DOHH2 (cell line): ENCODE results near the gene SREBF1.

Source experiments
- H3F3A ChIP-seq: fragments of 200-600 bp; sonication (generic), shearing (Covaris generic); 2 replicates; pipeline ENCODE4 v1.6.0; 2016; ENCODE audit warnings: antibody characterized with exemption, mild to moderate bottlenecking; ENCODE audit not compliant: control insufficient read depth, insufficient read depth
- H3K27ac ChIP-seq: fragments of 200-600 bp; sonication (generic); 2 replicates; pipeline ENCODE4 v1.5.1; 2014; ENCODE audit warnings: low read depth, mild to moderate bottlenecking, low read length, moderate library complexity
- H3K27me3 ChIP-seq: fragments of 200-600 bp; sonication (generic); 2 replicates; pipeline ENCODE4 v1.6.1; 2014; ENCODE audit warnings: mild to moderate bottlenecking, low read length, mixed read lengths; ENCODE audit not compliant: control insufficient read depth
- H3K36me3 ChIP-seq: fragments of 200-600 bp; sonication (generic); 2 replicates; pipeline ENCODE4 v1.6.1; 2014; ENCODE audit warnings: mild to moderate bottlenecking, low read length, moderate library complexity, mixed read lengths; ENCODE audit not compliant: control insufficient read depth
- H3K4me1 ChIP-seq: fragments of 200-600 bp; sonication (generic); 2 replicates; pipeline ENCODE4 v1.6.1; 2014; ENCODE audit warnings: mild to moderate bottlenecking, low read length, mixed read lengths; ENCODE audit not compliant: control insufficient read depth
- H3K4me2 ChIP-seq: fragments of 200-600 bp; sonication (generic); 2 replicates; pipeline ENCODE4 v1.6.0; 2014; ENCODE audit warnings: mild to moderate bottlenecking, low read length, moderate library complexity
- H3K4me3 ChIP-seq: fragments of 200-600 bp; sonication (generic); 2 replicates; pipeline ENCODE4 v1.5.1; 2014; ENCODE audit warnings: mild to moderate bottlenecking, low read length, mixed read lengths
- H3K79me2 ChIP-seq: fragments of 200-600 bp; sonication (generic); 2 replicates; pipeline ENCODE4 v1.6.1; 2014; ENCODE audit warnings: mild to moderate bottlenecking, low read length, mixed read lengths; ENCODE audit not compliant: control insufficient read depth
- H3K9me2 ChIP-seq: fragments of 200-600 bp; sonication (generic); replicated peaks from 2 replicates; pipeline ENCODE4 v1.6.1; 2014; ENCODE audit warnings: mild to moderate bottlenecking, low read length, mixed read lengths; ENCODE audit not compliant: control insufficient read depth
- H3K9me3 ChIP-seq: fragments of 200-600 bp; sonication (generic); 2 replicates; pipeline ENCODE4 v1.6.1; 2014; ENCODE audit warnings: antibody characterized with exemption, low read length, mixed read lengths; ENCODE audit not compliant: control insufficient read depth, insufficient read depth
- H4K20me1 ChIP-seq: fragments of 200-600 bp; sonication (generic); 2 replicates; pipeline ENCODE4 v1.6.0; 2014; ENCODE audit warnings: low read depth, mild to moderate bottlenecking, antibody characterized with exemption, low read length, moderate library complexity; ENCODE audit not compliant: control insufficient read depth, insufficient read depth
- EZH2phosphoT487 ChIP-seq: fragments of 200-600 bp; sonication (generic); IDR thresholded peaks from 2 replicates; pipeline ENCODE4 v1.6.1; 2017; ENCODE audit warnings: borderline replicate concordance, mild to moderate bottlenecking, antibody characterized with exemption, low read length, moderate library complexity, mixed read lengths
- TF ChIP-seq, protein P1 (sequence below): fragments of 200-600 bp; sonication (generic); IDR thresholded peaks from one replicate; pipeline ENCODE4 v1.5.1; 2014; ENCODE audit warnings: antibody characterized with exemption, mild to moderate bottlenecking, low read depth, low read length; ENCODE audit not compliant: poor library complexity, severe bottlenecking

Gene SREBF1

DNA sequence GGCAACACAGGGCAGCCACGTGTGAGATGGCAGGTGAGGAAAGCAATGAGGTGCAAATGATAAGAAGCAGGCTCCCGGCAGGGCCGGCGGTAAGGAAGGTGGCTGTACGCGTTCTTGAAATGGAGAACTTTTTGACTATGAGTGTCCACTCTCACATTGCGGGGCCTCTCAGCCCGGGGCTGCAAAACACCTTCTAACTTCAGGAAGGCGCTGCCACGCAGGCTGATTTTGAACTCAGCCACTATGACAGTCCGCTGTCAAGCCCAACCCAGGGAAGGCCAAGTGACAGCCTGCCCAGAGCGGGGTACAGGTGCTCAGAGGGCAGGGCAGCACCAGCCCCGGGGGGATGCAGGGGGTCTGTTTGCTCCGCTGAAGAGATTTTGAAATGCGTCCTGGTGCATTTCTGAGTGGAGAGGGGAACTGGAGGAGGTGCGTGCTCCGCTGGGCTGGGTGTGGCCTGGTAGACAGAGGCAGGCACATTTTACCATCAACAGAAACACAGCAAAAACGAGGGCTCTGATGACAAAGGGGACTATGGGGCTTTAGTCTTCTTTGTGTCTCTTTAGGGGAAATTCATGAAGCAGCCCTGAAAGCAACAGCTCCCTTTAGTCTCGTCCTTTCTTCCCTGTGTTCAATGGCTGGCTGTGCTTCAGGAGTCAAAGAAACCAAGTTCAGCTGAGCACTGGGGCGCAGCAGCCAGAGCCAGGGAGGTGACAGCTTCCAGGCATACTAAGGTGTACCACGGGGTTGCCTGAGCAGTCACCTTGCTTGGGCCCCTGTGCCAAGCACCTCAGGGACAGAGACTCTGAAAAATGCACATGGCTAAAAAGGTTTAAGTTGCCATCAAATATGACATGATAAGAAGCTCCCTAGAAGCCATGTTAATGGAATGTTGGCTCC, 14.6 kb upstream of the SREBF1 start:
- Histone ChIP-seq H4K20me1 (no peaks in the 10 kb centered on the region), H3K9me3 (no peaks in the 10 kb centered on the region), H3F3A (no peaks in the 10 kb centered on the region), H3K27ac (no peak overlapping the region), H3K27me3 (no peaks in the 10 kb centered on the region), H3K36me3 (no peaks in the 10 kb centered on the region), H3K79me2 (no peaks in the 10 kb centered on the region), H3K4me3 (no peak overlapping the region), H3K9me2 (no peaks in the 10 kb centered on the region), H3K4me1 (peaks cover 20% of the 10 kb centered on the region), H3K4me2 (no peak overlapping the region)
- TF ChIP-seq, protein P1, sequence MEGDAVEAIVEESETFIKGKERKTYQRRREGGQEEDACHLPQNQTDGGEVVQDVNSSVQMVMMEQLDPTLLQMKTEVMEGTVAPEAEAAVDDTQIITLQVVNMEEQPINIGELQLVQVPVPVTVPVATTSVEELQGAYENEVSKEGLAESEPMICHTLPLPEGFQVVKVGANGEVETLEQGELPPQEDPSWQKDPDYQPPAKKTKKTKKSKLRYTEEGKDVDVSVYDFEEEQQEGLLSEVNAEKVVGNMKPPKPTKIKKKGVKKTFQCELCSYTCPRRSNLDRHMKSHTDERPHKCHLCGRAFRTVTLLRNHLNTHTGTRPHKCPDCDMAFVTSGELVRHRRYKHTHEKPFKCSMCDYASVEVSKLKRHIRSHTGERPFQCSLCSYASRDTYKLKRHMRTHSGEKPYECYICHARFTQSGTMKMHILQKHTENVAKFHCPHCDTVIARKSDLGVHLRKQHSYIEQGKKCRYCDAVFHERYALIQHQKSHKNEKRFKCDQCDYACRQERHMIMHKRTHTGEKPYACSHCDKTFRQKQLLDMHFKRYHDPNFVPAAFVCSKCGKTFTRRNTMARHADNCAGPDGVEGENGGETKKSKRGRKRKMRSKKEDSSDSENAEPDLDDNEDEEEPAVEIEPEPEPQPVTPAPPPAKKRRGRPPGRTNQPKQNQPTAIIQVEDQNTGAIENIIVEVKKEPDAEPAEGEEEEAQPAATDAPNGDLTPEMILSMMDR, result no peak
- no peak for TF ChIP-seq EZH2phosphoT487

DNA sequence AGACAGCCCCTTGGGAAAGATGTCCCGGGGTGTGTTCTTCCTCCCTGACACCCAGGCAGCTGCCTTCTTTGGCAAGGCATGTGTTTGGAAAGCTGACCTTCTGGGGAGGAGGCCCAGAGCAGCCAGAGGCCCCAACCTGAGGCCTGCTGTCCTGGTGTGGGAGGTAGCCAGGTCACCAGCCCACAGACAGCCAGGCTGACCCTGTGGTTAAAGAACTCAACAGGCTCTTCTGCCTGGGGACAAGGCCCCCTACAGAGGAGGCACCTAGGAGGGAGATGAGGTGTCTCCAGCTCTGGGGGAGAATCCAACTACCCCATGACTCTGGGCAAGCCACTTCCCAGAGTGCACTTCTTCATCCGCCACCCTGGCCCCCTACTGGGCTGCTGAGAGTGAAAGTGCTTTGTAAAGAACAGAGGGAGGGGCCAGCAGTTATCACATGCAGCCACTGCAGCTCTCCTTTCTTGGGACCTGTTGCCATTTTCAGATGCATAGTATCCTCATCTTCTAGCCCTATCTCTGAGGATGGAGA, 13.1 kb upstream of the SREBF1 start:
- Histone ChIP-seq H3K4me1 (peaks cover 20% of the 10 kb centered on the region), H3K9me2 (no peaks in the 10 kb centered on the region), H3K36me3 (no peaks in the 10 kb centered on the region), H4K20me1 (no peaks in the 10 kb centered on the region), H3K4me3 (peak overlapping the region; percentile 27; the same call in 1 of the 2 replicates), H3K9me3 (no peaks in the 10 kb centered on the region), H3K79me2 (no peaks in the 10 kb centered on the region), H3K27ac (peak overlapping the region; percentile 35), H3K4me2 (peak overlapping the region; percentile 50), H3K27me3 (no peaks in the 10 kb centered on the region), H3F3A (no peaks in the 10 kb centered on the region)
- TF ChIP-seq, protein P1, result peak; percentile 51
- TF ChIP-seq EZH2phosphoT487, result no peak

DNA sequence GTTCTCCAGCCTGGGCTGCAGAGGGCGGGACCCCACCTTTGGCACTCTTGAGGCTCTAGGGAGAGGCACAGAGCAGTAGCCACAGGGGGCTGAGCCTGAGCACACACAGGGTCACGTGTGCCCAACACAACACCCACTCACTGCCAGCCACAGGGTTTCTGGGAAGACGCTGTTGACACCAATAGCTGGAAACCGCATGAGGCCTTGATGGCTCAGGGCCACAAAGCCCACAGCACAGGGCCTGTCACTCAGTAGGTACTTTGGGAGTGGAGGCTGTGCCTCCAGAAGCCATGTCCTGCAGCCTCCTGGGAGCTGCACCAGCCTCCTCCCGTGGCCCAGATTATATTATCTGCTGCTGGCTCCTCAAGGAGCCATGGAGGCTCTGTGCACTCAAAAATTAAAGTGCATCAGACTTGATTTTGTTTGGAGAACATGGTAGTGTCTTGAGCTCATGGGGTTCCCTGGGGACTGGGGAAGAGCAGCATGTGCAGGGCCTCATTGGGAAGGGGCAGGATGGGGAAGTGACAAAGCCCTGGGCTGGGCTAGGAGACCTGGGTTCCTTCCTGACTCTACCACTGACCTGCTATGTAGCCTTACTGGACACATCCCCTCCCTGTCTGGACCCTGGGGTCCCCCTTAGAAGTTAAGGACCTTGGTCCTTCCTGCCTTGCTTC, 12.5 kb upstream of the SREBF1 start:
- no peaks in the 10 kb centered on the region for H3K36me3 ChIP-seq
- H3K27me3 ChIP-seq, result no peaks in the 10 kb centered on the region
- peak overlapping the region; percentile 50 for H3K4me2 ChIP-seq
- H3F3A ChIP-seq, result no peaks in the 10 kb centered on the region
- H3K27ac ChIP-seq, result peak overlapping the region; percentile 35
- peak overlapping the region; percentile 27; the same call in 1 of the 2 replicates for H3K4me3 ChIP-seq
- H4K20me1 ChIP-seq, result no peaks in the 10 kb centered on the region
- TF ChIP-seq, protein P1, result no peak
- H3K4me1 ChIP-seq, result peaks cover 20% of the 10 kb centered on the region
- H3K9me3 ChIP-seq, result no peaks in the 10 kb centered on the region
- H3K79me2 ChIP-seq, result no peaks in the 10 kb centered on the region
- H3K9me2 ChIP-seq, result no peaks in the 10 kb centered on the region
